Stimulated activated CD4-positive, alpha-beta T cell treated with anti-CD3 and anti-CD28 coated beads, Interleukin-1b, Interleukin-23, amount 100 ng/mL, for 24 hours (primary cell): Measurements from ENCODE around the gene KLHL29.

Source experiments
- DNase-seq, 4 experiments: peaks; one replicate each; pipeline ENCODE4 v3.0.0-alpha.2; 2020; ENCODE audit warnings: low read depth in 4 of 4, low spot score in 1 of 4

The KLHL29 gene

GRCh38 chr2:23546913-23547312 lies 161.9 kb downstream of the KLHL29 start:
- no peak for DNase-seq

GRCh38 chr2:23547725-23548124 lies 162.7 kb downstream of the KLHL29 start:
- DNase-seq = no peak

- no peak for DNase-seq
Observed at GRCh38 chr2:23548143-23548769, 163.3 kb downstream of the KLHL29 start.

- DNase-seq = no peak
Observed at GRCh38 chr2:23549051-23549450, 164.1 kb downstream of the KLHL29 start.

DNA sequence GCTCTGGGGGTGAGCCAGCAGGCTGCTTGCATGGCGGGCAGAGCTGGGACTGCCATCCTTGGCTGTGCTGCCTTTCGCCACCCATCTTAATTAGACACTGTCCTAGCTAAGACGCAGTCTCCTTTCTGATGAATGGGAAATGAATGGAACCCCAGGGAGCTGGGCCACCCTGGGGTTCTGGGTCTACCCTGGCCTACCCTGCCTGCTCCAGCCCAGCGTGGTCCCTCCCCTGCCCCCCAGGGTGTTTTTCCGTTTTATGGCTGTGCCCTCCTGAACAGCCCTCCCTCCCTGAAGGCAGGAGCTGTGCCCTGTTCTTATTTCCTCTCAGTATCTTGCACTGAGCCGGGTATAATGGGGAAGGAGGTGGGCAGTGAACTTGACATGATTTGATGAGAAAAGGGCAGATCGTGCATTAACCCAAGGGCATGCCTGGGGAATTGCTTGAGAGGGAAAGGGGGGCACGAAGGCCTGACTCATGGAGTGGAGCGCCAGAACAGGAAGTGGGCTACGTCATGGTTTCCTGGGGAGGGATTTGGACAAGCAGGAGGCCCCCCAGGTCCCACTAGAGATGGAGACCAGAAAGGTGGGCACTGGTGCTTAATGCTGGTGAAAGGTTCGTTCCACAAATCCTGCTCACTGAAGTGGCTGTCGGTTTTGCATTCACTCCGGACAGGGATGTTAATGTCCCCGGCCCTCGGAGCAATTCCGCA lies 165.0 kb downstream of the KLHL29 start:
- no peak for DNase-seq

- DNase-seq = no peak
Observed at GRCh38 chr2:23550553-23550952, 165.6 kb downstream of the KLHL29 start.

- no peak for DNase-seq
Observed at GRCh38 chr2:23551875-23552274, 166.9 kb downstream of the KLHL29 start.

GRCh38 chr2:23553561-23553960 lies 168.6 kb downstream of the KLHL29 start:
- no peak for DNase-seq

DNA sequence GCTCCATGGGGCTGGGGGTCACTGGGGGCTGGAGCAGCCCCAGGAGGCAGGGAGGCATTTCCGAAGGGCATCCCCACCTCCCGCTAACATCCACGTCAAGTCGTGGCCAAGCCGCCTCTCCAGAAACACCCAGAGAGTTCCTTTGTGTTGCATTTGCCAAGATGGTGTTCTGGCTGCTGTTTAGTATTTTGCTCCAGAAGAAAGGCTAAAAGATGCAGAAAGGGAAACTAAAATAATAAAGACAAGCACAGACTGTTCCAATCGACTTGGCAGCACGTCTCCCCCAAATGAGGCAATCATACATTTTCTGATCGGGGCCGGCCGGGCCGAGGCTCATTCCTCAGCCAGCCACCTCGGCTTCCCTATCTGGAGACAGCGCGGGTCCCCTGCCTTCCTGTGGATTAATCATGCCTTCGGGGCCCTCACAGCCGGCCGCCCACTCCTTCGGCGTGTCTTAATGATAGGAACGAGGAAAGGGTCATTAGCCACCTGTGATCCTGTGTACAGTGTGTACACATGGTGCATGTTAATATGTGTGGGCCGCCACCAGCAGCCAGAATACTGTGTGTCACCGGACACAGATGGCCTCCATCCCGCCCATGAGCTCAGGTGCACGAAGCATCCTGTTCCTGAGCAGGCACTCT lies 169.2 kb downstream of the KLHL29 start:
- no peak for DNase-seq

GRCh38 chr2:23555944-23556343 lies 171.0 kb downstream of the KLHL29 start:
- DNase-seq = no peak

- no peak for DNase-seq
Observed at GRCh38 chr2:23556929-23557328, 171.9 kb downstream of the KLHL29 start.

DNA sequence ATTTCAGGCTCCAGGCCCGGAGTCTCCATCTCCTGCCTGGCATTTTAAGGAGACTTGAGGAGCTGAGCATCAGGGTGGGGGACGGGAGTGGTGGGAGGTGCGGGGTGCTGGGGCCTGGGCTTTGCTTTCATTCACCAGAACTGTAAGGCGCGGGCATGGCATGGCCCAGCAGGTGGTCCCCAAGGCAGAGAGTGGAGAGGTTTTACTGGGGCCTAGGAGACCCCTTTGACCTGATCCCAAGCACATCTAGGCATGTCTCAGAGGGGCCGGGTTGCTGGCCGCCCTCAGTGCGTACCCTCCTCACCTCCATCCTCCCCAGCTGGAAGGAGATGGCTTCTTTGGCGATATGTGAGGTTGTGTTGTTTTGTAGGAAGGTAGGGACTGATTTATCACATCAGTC lies 172.5 kb downstream of the KLHL29 start:
- DNase-seq = no peak

DNA sequence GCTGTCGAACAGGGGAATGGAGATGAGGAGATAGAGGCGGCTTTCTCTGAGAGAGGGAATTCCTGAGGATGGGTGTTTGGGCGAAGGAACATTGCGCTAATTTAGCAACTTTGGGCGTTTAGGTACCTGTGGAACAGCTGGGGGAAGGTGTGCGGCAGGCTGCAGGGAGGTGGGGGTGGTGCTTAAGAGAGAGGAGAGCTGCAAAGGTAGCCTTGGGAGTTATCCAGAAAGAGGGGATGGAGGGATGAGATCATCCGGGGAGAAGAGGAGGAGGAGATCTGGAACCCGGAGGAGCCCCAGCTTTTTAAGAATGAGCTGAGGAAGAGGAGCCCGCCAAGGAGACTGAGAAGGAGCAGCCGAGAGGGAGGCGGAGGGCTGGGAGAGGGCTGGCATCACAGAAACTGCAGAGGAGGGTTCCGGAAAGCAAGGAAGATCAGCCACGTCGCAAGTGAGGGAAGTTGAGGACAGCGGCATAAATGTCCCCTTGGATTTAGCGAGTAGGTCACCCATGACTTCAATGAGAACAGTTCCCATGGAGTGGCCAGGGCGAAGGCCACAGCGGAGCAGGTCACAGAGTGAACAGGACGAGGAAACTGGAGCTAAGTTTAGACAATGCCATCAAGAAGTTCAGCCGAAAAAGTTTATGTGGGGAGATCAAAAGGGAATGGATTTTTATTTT lies 174.7 kb downstream of the KLHL29 start:
- no peak for DNase-seq

GRCh38 chr2:23561088-23561487 lies 176.1 kb downstream of the KLHL29 start:
- DNase-seq = no peak

DNA sequence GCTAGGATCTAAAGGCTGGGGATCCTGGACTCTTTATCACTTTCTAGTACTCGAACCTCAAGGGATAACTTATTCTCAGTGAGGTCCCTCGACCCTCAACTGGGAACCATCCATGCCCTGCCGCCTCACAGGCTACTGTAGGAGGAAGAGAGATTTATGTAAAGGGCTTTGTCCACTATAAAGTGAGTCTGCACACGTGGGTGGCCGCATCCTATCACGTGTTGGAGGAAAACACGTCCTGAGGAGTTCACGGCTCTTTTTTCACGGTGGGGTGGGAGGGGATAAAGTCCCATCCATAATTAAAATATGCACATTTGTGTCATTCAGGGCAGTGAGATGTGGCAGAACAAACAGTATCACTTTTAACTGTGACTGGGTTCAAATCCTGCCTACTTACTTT lies 176.6 kb downstream of the KLHL29 start:
- no peak for DNase-seq

GRCh38 chr2:23562143-23562542 lies 177.2 kb downstream of the KLHL29 start:
- no peak for DNase-seq

GRCh38 chr2:23563151-23563550 lies 178.2 kb downstream of the KLHL29 start:
- DNase-seq = no peak

- no peak for DNase-seq
Observed at GRCh38 chr2:23563673-23564614, 179.0 kb downstream of the KLHL29 start.

DNA sequence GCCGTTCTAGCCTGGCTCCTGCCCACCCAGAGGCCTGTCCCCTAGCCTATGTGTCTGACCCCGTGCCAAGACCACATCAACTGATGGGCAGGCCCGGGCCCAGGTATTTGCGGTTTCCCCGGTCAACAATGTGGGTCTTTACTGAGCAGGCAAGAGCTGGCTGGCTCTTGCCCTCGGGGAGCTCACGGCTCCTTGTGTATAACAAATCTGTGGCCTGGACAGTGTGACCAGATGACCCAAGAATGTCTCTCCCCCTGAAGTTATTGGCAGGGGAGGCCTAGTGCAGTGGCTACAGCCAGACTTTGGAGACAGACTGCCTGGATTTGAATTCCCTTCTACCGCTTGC lies 179.6 kb downstream of the KLHL29 start:
- DNase-seq = no peak

DNA sequence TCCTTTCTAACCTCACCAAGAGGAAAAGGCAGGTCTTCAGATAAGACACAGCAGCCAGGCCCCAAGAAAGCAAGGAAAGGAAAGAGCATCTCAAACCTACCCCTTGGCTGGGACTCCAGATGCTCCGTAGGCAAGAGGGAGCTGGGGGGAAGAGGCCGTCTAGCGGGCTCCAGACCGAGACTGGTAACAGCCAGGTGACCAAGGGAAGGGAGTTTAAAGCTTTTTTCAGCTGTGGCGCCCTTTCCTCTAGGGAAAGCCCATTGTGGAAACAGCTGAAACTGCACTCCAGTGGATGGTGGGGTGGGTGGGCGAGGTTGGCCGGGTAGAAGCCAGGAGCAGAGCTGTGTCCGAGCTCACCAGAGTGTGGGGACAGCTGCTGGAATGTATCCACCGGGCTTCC lies 180.4 kb downstream of the KLHL29 start:
- DNase-seq = no peak

DNA sequence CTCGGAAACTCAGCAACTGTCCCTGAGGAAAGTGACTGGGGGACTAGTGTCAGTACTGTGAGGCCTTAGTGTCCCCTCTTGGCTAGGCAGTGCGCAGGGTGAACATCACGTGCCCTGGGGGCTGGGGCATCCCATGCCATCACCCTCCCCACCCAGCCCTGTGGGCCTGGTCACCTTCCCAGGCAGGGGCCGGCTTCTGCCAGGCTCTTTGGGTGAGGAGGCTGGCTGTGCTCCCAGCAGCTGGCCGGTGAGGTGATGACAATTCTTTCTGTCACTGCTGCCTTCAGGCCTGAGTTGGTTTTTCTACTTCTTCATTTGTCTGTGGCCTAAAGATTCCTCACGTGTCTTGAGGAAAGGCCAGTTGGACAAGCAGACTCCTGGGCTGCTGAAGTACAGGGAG lies 180.8 kb downstream of the KLHL29 start:
- no peak for DNase-seq
